HG02588 (cell line): ENCODE measurements around the gene DRAP1.

ENCODE experiments used
- ATAC-seq: cut with Tn5 transposase; IDR thresholded peaks from one replicate; pipeline ENCODE4 v1.9.1; 2021; ENCODE audit warnings: mild to moderate bottlenecking, moderate library complexity; ENCODE audit not compliant: unreplicated experiment

Gene DRAP1, protein sequence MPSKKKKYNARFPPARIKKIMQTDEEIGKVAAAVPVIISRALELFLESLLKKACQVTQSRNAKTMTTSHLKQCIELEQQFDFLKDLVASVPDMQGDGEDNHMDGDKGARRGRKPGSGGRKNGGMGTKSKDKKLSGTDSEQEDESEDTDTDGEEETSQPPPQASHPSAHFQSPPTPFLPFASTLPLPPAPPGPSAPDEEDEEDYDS

DNA sequence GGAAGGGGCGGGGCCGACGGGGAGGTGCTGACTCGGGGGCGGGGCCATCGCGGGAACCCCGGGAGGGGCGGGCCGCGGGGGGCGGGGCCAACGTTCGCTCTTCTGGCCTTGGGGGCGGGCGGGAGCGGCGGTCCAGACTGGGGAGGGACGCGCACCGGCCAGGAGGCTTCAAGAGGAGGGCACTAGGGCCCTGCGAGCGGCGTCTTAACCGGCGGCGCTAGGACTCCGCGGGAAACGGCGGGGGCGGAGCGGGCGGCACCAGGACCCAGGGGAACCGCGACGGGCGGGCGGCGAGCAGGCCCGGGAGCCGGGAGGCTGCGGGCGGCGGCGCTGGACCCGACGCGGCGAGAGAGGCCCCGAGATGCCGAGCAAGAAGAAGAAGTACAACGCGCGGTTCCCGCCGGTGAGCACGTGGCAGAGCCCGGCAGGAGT, at the start of gene DRAP1:
Gene DRAP1, plus strand, starts transcription at position 286 of the 432 bp plus-strand sequence. Its CDS starts 76 bp downstream, at position 362.
- ATAC-seq = peak; percentile 83

DNA sequence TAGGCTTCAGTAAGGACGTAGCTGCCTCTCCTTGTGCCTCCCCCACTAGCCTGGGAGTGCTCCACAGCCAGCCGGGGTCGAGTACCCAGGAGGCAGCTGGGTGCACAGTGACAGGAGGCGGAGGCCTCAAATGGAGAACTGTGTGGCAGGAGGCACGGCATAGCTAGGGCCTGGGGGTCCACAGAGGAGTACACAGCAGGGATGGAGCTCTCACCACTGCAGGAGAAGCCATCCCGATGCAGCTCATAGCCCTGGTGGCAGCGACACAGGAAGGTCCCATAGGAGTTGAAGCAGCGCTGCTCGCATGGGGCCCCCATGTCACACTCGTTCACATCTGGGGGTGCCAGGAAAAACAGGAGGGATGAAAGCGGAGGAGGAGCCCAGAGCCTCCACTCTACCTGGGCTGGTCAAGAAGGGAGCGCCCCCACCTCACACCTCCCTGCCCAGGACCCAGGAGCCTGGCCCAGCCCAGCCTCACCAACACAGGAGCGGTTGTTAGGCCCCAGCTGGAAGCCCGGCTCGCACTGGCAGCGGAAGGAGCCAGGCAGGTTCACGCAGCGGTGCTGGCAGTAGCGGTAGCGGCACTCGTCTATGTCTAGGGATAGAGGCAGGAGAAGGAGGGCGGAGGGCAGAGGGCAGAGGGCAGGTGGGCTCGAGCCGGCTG, 49.5 kb upstream of the DRAP1 start:
- ATAC-seq = no peak

DNA sequence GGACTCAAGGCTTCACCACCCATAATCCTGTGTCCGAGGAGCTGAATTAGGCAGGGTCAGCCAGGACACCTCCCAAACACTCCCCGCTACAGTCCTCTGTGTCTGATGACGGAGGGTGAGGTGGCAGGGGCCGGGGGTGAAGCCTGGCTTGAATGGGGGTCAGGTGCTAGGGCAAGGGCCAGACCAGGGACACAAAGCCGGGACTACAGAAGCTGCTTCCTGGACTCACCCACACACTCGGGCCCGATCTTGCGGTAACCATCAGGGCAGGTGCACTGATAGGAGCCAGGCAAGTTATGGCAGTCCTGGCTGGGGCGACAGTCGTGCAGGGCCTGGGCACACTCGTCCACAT, 48.9 kb upstream of the DRAP1 start:
- no peak for ATAC-seq

DNA sequence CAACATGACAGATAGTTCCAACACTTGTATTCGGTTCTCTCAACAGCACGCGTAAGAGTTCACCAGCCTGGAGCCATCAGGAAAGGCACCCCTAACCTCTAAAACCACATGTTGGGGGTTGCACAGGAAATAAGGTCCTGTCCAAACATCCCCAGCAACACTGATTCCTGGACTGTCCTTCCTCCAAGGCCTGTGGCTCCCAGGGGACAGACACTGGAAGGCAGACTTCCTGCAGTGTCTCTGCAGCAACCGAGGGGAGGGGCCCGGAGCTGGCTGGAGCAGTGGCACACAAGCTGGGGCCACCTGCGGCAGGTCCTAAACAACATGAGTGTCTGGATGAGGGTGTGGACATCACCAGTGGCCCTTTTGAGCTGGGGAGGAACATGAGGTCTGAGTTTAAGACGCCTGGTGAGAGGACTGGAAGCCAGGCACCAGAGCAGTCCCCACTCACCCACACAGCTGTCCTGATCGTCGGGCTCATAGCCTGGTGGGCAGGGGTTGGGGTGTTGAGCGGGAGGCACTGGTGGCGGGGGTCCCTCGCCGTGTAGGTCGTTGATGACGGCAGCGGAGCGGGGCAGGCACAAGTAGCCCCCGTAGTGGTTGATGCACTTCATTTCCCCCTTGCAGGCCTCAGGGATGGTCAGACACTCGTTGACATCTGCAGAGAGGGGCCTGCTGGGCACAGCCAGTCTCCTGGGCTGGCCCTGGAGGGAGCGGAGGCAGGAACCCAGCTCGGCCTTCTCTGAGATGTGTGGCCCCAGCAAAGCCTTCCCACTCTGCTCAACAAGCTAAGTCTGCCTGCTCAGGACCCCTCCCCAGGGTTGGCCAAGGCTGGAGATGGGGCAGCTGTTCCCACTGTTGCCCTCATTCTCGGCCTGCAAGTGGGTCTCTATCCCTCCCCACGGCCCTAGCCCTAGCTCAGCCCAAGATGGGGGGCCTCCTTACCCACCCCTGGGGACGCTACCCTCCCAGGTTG, 48.2 kb upstream of the DRAP1 start:
- ATAC-seq = no peak

DNA sequence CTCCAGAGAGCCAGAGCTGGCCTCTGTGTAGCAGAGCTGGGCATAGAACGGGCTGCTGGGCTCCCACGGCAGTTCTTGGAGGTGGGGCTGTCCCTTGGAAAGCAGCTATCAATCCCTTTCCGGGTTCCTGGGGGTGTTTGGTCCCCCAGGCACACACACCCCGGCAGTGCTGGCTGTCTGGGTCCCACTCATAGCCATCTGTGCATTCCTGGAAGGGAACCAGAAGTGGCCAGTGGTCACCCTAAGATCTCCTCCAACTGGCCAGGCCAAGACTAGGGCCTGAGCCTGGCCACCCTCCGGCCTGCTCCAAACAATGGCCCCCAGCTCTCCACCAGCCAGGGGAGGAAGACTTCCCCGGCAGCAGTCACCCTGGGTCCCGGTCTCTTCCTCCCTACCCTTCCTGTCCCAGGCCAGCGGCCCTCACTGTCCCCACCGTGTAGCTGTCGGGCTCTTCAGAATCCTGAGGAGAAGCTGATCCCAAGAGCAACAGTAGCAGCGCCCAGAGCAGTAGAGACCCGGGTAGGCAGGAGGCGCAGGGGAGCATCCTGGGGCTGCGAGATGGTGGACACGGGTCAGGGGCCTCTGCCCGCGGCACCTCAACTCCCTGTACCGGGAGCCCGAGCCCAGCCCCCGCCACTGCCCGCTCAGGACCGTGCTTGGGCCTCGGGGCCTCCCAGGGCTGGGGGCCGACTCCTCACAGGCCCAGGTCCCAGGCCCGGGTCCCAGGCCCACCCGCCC, 47.2 kb upstream of the DRAP1 start:
- ATAC-seq = no peak

DNA sequence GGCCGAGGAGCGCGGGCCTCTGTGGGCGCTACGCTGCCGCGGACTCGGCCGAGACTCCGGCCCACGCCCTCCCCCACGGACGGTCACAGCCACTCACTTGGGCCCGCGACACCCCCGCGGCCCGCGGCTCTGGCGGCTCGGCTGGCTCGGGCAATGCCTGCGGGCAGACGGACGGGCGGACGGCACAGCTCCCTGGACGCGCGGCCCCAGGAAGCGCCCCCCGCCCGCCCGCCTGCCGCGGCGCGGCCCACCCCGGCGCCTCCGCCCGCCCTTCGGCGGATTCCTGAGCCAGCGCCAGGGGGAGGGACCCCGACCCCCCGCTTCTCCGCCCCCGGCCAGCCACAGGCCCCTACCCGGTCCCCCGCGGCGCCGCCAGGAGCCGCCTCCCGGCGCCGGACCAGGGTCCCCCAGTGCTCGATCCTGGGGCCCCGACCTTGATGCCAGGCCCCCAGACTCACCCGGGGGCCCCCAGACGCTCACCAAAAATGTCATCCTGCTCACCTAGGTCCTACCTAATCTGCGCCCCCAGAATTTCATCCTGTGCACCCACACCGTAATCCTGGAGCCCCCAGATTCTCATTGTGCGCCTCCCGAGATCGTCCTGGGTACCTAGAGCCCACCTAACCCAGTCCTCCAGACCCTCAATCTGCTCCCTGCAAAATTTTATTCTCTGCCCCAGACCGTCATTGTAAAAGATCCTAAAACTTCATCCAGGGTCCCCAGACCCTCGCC, 46.5 kb upstream of the DRAP1 start, which contains the start of gene EFEMP2:
Gene EFEMP2, minus strand, starts transcription at position 215 of the 732 bp plus-strand sequence. CDS start 446 bp downstream, outside the sequence.
- no peak for ATAC-seq

DNA sequence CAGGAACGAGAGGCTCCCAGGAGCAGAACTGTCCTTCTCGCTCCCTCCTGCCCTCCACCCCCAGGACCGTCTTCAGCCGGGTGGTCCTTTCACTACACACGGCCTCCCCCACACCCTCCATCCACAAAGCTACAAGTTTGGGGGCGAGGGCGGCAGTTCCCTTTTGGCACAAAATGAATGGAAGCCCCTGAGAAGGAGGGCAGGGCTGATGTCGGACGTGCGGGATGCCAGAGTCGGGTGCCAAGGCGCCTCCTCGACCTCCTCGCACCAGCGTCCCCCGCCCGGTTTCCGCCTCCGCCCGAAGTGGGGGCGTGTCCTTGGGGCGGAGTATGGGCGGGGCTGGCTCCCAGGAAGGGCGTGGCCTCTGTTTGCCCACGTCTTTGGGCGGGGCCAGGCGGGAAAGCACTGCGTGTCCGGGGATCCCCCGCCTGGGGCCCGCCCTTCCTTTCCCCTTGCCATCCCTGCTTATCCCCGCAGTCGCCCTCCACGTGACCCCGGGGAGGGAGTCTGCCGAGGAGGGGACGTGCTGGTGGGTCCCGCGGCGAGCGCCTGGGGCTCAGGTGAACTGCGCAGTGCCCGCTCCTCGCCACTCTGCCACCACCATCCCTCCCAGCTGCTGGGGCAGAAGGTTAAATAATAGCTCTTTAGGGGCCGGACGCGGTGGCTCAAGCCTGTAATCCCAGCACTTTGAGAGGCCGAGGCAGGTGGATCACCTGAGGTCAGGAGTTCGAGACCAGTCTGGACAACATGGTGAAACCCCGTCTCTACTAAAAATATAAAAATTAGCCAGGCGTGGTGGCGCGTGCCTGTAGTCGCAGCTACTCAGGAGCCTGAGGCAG, 45.7 kb upstream of the DRAP1 start:
- peak; percentile 80 for ATAC-seq

DNA sequence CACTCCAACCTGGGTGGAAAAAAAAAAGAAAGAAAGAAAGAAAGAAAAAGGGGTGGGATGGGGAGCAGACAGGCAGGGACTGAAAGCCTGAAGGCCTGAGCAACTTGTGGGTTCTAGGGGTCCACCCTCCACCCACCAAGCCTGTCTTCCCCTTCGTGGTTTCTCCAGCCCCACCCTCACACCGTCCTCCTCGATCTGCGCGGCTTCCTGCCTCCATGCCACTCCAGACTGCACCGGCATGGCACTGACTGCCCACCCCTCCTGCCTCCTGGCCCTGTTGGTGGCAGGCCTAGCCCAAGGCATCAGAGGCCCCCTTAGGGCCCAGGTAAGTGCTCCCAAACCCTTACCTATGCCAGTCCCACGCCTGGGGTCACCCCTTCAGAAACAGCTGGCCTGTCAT, 39.6 kb upstream of the DRAP1 start, which contains the start of gene CTSW:
Gene CTSW, plus strand, starts transcription at position 221 of the 400 bp plus-strand sequence. Its CDS starts 18 bp downstream, at position 239.
- ATAC-seq = no peak

DNA sequence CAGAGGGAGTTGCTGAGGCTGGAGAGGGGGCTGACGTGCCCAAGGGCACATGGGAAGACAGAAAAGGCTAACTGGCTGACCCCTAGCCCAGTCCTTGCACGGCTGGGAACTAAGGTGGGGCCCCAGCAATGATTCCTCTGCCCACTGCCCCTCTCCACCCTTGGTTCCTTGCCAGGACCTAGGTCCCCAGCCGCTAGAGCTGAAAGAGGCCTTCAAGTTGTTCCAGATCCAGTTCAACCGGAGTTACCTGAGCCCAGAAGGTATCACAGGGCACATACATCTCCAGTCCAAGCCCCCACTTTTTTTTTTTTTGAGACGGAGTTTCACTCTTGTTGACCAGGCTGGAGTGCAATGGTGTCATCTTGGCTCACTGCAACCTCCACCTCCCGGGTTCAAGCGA, 39.2 kb upstream of the DRAP1 start:
- ATAC-seq = no peak

DNA sequence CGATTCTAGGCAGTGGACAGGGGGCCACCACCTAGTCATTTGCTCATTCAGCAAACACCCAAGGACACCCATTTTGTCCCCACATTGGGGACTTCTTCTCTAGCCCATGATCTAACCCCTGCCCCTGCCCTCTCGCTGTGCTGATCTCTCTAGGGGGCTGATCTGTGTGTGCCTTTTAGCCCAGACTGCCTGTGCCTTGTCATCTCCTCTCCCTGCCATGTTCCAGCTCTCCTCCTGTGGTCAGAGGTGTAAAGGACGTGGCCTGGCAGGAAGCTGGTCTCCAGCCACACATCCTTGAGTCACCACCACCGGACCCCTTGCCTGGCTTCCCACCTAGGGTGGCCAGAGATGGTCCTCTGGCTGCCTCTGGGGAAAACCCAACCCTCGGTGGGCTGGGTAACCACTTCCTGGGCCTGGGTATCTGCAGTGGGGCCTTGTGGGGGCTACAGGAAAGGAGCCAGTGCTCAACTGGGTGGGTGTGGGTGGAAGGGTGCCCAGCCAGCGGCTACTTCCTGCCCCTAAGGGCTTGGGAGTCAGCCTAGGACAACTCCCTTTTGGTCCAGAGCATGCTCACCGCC, 38.3 kb upstream of the DRAP1 start:
- no peak for ATAC-seq

DNA sequence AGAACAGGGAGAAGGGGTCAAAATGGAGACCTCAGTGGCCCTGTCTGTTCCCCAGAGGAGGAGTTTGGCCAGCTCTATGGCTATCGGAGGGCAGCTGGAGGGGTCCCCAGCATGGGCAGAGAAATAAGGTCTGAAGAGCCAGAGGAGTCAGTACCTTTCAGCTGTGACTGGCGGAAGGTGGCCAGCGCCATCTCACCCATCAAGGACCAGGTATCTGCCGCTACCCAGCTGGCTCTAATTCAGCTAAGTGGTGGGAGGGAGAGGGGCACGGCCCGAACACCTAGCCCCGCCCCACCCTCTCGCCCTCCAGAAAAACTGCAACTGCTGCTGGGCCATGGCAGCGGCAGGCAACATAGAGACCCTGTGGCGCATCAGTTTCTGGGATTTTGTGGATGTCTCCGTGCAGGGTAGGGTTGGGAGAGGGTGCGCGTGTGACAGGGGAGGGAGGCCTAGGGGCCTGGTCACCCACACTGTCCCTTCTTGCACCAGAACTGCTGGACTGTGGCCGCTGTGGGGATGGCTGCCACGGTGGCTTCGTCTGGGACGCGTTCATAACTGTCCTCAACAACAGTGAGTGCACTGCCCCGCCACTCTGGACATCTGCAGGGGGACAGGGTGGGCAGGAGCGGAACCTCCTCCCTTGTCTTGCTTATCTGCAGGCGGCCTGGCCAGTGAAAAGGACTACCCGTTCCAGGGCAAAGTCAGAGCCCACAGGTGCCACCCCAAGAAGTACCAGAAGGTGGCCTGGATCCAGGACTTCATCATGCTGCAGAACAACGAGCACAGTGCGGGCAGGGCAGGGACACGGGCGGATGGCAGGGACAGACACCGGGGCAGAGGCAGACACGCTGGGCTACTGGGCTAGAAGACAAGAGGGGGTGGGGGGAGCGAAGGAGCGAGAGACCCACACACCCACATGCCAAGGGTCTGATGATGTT, 36.8 kb upstream of the DRAP1 start:
- ATAC-seq = no peak

DNA sequence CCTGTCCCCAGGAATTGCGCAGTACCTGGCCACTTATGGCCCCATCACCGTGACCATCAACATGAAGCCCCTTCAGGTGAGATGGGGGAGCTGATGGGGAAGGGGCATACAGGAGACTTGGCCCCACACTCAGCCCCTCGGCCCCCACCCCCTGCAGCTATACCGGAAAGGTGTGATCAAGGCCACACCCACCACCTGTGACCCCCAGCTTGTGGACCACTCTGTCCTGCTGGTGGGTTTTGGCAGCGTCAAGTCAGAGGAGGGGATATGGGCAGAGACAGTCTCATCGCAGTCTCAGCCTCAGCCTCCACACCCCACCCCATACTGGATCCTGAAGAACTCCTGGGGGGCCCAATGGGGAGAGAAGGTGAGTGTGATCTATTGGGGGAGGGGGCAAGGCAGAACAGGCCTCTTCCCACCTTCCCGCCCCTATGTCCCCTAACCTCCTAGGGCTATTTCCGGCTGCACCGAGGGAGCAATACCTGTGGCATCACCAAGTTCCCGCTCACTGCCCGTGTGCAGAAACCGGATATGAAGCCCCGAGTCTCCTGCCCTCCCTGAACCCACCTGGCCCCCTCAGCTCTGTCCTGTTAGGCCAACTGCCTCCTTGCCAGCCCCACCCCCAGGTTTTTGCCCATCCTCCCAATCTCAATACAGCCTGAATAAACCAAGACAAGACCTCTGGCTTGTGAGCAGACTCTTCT, 36.0 kb upstream of the DRAP1 start:
- ATAC-seq = no peak

DNA sequence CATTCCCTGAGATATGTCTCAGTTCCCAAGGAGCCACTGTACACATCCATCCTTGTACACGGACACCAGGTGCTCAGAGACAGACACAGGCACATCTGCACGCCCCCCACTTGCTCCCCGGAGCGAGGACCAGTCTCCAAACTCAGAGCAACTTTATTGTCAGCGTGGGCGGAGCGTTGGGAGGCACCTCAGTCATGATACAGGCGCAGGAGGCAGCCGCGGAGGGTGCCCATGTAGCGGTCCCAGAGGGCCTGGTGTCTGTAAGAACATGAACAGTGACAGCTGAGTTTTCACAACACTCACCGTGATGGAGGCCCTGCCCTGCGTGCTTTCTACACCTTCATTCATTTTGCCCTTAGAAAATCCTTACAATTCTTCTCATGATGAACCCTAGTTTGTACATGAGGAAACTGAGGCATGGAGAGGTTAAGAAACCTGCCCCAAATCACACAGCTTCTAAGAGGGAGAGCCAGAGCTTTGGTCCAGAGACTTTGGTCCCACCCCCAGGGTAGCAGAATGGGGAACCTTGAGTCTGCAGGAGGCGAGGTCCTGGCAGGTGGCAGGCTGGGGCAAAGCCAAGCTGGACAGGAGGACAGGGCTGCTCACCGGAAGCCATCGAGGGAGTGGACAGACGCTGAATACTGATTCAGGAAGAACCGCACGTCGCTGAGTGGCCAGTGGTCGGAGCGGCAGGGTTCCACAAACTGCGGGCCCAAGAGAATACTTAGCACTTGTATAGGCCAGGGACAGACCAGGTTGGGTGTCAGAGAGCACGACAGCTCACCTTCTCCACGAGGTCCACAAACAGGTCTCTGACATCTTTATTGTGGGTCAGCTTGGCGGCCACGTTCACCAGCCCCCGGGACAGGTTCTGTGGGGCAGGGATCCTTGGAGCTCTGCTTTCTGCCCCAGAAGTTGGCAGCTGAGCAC, 35.2 kb upstream of the DRAP1 start:
- no peak for ATAC-seq

DNA sequence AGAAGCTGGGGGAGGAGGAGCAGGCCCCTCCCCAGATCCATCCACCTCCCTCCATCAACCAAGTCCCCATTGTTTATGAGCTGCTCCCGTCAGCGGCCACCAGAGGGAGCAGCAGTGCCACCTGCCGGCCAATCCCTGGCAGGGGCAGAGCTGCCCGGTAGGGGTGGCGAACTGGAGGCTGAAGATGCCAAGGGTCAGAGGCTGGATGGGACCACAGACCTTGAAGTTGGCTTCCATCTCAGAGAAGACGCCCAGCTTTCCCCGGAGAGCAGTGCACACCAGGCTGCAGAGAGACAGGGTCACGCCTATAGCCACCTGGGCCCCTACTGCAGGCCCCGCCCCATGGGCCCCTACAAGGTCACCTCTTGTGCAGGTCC, 34.5 kb upstream of the DRAP1 start:
- no peak for ATAC-seq

DNA sequence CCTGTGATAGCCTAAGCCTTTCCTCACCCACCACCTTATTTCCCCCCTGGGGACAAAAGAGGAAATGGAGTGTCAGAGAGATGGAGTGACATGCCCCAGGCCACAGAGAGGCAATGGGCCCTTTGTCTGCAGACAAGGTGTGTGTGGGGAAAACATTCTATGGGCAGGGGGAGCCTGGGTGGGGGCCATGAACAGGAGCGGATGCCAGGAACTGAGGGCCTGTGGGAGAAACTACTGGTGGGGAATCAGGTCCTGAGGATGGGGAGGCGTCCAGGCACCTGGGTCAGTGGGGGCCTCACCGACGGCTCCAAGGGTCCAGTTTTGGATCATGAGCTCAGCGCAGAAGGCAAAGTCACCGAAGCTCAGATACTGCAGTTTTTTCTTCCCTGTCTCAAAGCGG, 34.0 kb upstream of the DRAP1 start:
- ATAC-seq = no peak
